22Rv1 (cell line): ENCODE data around the gene MYL10.

Experiments
- H3K27ac ChIP-seq: fragments of 450-650 bp; 2 replicates; pipeline ENCODE4 v1.5.1; 2017
- ZFX ChIP-seq: fragments of 450-650 bp; IDR thresholded peaks from 2 replicates; pipeline ENCODE4 v1.6.1; 2017; ENCODE audit warnings: antibody characterized with exemption, borderline replicate concordance
- TF ChIP-seq, protein P1 (sequence below): fragments of 450-650 bp; IDR thresholded peaks from 2 replicates; pipeline ENCODE4 v1.5.1; 2017; ENCODE audit warnings: mild to moderate bottlenecking

The MYL10 gene

DNA sequence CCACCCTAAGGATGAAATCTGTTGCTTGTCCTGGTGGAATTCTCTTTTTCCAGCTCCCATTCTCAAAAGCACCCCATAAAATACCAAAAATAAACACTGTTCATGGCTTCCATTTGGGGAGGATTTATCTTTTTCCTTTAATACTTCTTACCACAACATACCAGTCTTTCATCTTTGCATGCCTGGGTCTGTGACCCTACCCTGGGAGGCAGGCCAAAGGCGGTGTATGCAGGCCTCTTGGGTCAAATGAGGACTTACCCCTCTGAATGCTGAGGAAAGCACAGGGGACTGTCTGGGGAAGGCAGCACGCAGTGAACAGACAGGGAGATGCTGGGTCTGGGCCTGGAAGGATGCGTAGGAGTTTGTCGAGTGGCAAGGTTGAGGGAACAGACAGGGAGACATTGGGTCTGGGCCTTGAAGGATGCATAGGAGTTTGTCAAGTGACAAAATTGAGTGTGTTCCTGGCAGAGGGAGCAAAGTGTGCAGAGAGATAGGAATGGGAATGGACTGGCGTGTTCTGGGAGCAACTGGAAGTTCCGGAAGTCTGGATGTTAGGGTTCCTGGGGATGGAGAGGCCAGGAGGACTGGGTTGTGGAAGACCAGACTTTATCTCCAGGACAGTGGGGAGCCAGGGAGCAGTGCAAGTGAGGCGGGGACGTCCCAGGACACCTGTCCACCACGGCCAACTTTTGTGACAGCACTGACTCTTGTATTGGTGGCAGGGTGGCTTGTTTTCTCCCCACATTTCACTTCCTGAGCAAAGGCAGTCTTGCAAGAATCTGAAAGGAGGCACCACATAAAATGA, 40.8 kb downstream of the MYL10 start:
- TF ChIP-seq, protein P1, sequence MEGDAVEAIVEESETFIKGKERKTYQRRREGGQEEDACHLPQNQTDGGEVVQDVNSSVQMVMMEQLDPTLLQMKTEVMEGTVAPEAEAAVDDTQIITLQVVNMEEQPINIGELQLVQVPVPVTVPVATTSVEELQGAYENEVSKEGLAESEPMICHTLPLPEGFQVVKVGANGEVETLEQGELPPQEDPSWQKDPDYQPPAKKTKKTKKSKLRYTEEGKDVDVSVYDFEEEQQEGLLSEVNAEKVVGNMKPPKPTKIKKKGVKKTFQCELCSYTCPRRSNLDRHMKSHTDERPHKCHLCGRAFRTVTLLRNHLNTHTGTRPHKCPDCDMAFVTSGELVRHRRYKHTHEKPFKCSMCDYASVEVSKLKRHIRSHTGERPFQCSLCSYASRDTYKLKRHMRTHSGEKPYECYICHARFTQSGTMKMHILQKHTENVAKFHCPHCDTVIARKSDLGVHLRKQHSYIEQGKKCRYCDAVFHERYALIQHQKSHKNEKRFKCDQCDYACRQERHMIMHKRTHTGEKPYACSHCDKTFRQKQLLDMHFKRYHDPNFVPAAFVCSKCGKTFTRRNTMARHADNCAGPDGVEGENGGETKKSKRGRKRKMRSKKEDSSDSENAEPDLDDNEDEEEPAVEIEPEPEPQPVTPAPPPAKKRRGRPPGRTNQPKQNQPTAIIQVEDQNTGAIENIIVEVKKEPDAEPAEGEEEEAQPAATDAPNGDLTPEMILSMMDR = no peak
- no peak for TF ChIP-seq ZFX
- H3K27ac ChIP-seq = no peak overlapping the region

- no peak overlapping the region for H3K27ac ChIP-seq
- TF ChIP-seq, protein P1 = no peak
- no peak for TF ChIP-seq ZFX
These were observed 42.0 kb downstream of the MYL10 start for GRCh38 chr7:101586906-101587677.

DNA sequence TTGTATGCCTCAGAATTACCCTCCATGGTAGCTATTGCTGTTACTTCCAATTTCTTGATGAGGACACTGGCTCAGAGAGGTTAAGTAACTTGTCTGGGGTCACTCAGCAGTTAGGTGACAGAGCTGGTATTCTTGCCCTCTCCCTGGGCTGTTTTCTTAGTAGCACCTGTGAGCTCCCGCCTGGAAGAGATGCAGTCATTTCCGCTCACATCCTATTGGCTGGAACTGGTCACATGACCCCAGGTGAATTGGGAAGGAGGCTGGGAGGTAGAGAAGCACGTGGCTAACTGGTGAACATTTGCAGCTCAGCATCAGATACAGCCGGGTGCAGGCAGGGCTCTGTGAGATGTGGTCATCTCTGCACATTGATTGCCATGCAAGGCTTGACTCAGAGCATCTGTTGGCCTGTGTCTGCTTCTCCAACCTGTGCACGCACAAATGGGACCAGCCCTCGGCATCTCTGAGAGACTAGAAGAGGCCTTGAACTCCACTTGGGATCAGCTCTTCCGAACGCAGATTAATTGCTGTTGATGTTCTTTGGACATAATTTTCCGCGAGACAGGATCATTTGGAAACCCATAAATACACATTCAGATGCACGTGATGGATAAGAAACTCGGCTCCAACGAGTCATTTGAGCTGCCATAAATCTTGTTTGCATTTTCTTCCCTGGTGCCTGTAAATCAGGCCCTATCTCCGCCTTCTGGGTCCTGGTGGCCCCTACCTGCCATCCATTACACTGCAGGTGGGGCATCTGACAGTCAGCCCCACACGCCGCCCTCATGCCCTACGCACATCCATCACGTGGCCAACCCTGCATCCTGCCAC, 42.8 kb downstream of the MYL10 start:
- H3K27ac ChIP-seq = no peak overlapping the region

DNA sequence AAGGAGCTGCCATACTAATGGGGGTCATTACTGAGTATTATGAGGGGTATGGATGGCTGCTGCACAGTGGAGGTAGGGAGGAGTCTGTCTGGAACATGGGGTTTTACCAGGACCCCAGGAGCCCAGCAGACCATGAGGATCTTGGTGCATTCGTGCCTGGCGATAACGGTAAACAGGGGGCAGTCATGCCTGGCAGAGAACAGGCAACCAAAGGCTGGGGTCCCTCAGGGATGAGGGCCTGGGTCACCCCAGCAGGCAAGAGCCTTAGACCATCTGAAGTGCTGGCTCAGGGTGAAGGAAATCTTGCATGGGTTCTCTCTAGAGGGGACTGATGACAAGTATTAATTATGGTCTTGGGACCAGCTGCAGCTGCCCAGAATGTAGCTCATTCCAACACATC, 46.1 kb downstream of the MYL10 start:
- TF ChIP-seq ZFX = no peak
- TF ChIP-seq, protein P1 = no peak
- H3K27ac ChIP-seq = no peak overlapping the region

More for the DNA sequence above, 42.8 kb downstream of the MYL10 start:
- TF ChIP-seq, protein P1 = no peak
- TF ChIP-seq ZFX = no peak

GRCh38 chr7:101581891-101582290, 47.2 kb downstream of the MYL10 start:
- TF ChIP-seq, protein P1 = no peak
- no peak for TF ChIP-seq ZFX
- no peak overlapping the region for H3K27ac ChIP-seq

DNA sequence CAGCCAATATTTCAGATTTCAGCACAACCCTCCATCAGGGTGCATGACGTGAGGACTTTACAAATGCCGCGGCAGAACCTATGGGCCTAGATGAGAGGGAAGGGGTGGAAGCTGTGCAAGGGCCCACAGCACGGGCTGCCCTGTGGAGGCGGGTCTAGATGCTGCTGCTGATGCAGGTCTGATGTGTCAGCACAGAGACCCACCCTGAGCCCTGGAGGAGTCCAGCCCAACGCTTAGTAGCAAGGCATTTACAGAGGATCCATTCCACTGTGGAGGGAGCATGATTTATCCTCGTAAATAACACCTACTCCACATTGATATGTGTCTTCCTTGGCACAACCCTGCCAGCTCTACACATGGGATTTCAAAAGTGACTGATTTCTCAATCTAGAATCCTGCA, 48.5 kb downstream of the MYL10 start:
- no peak for TF ChIP-seq ZFX
- TF ChIP-seq, protein P1 = no peak
- no peak overlapping the region for H3K27ac ChIP-seq
